Ishikawa (cell line): Measurements from ENCODE around the gene TECTB.

ENCODE experiments used
- CEBPB ChIP-seq: IDR thresholded peaks from 2 replicates; pipeline ENCODE4 v1.6.1; 2012
- CREB1 ChIP-seq: IDR thresholded peaks from 2 replicates; pipeline ENCODE4 v1.6.1; 2012; ENCODE audit warnings: low read depth
- EGR1 ChIP-seq: IDR thresholded peaks from 2 replicates; pipeline ENCODE4 v1.6.1; 2012
- EP300 ChIP-seq: IDR thresholded peaks from 2 replicates; pipeline ENCODE4 v1.6.1; 2012; ENCODE audit warnings: borderline replicate concordance
- FOXM1 ChIP-seq: IDR thresholded peaks from 2 replicates; pipeline ENCODE4 v1.6.1; 2012; ENCODE audit warnings: low read depth, borderline replicate concordance
- MAX ChIP-seq: IDR thresholded peaks from 2 replicates; pipeline ENCODE4 v1.6.1; 2012
- NFIC ChIP-seq: IDR thresholded peaks from 2 replicates; pipeline ENCODE4 v1.6.1; 2012
- RAD21 ChIP-seq: IDR thresholded peaks from 2 replicates; pipeline ENCODE4 v1.6.1; 2012; ENCODE audit warnings: low read depth
- REST ChIP-seq: IDR thresholded peaks from 2 replicates; pipeline ENCODE4 v1.6.1; 2012; ENCODE audit warnings: low read depth, mild to moderate bottlenecking
- TAF1 ChIP-seq: IDR thresholded peaks from 2 replicates; pipeline ENCODE4 v1.6.1; 2012; ENCODE audit warnings: low read depth, mild to moderate bottlenecking
- TCF12 ChIP-seq: IDR thresholded peaks from 2 replicates; pipeline ENCODE4 v1.6.1; 2012; ENCODE audit warnings: low read depth
- TEAD4 ChIP-seq: IDR thresholded peaks from 2 replicates; pipeline ENCODE4 v1.6.1; 2012
- USF1 ChIP-seq: IDR thresholded peaks from 2 replicates; pipeline ENCODE4 v1.6.1; 2012
- YY1 ChIP-seq: IDR thresholded peaks from 2 replicates; pipeline ENCODE4 v1.6.1; 2012; ENCODE audit warnings: low read depth
- ZBTB7A ChIP-seq: IDR thresholded peaks from 2 replicates; pipeline ENCODE4 v1.6.1; 2012; ENCODE audit warnings: low read depth

TECTB gene

GRCh38 chr10:112298581-112298980 lies 15.4 kb downstream of the TECTB start:
- no peak for TF ChIP-seq TCF12
- no peak for TF ChIP-seq ZBTB7A
- TF ChIP-seq TEAD4 = no peak
- no peak for TF ChIP-seq EGR1
- no peak for TF ChIP-seq MAX
- no peak for TF ChIP-seq FOXM1
- no peak for TF ChIP-seq USF1
- TF ChIP-seq REST = no peak
- no peak for TF ChIP-seq TAF1
- no peak for TF ChIP-seq CEBPB
- no peak for TF ChIP-seq NFIC
- TF ChIP-seq EP300 = no peak
- no peak for TF ChIP-seq YY1
- no peak for TF ChIP-seq CREB1
- no peak for TF ChIP-seq RAD21

- TF ChIP-seq YY1 (no peak), CREB1 (no peak)
These were observed 16.3 kb downstream of the TECTB start for GRCh38 chr10:112299456-112299855.

GRCh38 chr10:112302335-112302734 lies 19.1 kb downstream of the TECTB start:
- TF ChIP-seq CREB1 = no peak
- no peak for TF ChIP-seq FOXM1
- no peak for TF ChIP-seq REST
- TF ChIP-seq TCF12 = no peak
- TF ChIP-seq CEBPB = no peak

- no peak for TF ChIP-seq EP300
- TF ChIP-seq TEAD4 = no peak
- no peak for TF ChIP-seq TCF12
- no peak for TF ChIP-seq MAX
- TF ChIP-seq USF1 = no peak
- no peak for TF ChIP-seq CEBPB
- no peak for TF ChIP-seq TAF1
- TF ChIP-seq CREB1 = no peak
- no peak for TF ChIP-seq ZBTB7A
These were observed 20.3 kb downstream of the TECTB start for GRCh38 chr10:112303528-112303927.

- TF ChIP-seq NFIC (no peak), CEBPB (no peak), TEAD4 (no peak), TAF1 (no peak), RAD21 (no peak), EP300 (no peak)
These were observed 21.2 kb downstream of the TECTB start for GRCh38 chr10:112304267-112304859.

GRCh38 chr10:112307358-112308124 lies 24.3 kb downstream of the TECTB start:
- TF ChIP-seq REST (no peak), RAD21 (peak; percentile 64)
